HuH-7.5 (cell line): ENCODE measurements around the gene OTUB2.

Experiments used
- DNase-seq: peaks from one replicate; pipeline ENCODE4 v3.0.0; 2011; ENCODE audit warnings: low spot score

The OTUB2 gene

DNA sequence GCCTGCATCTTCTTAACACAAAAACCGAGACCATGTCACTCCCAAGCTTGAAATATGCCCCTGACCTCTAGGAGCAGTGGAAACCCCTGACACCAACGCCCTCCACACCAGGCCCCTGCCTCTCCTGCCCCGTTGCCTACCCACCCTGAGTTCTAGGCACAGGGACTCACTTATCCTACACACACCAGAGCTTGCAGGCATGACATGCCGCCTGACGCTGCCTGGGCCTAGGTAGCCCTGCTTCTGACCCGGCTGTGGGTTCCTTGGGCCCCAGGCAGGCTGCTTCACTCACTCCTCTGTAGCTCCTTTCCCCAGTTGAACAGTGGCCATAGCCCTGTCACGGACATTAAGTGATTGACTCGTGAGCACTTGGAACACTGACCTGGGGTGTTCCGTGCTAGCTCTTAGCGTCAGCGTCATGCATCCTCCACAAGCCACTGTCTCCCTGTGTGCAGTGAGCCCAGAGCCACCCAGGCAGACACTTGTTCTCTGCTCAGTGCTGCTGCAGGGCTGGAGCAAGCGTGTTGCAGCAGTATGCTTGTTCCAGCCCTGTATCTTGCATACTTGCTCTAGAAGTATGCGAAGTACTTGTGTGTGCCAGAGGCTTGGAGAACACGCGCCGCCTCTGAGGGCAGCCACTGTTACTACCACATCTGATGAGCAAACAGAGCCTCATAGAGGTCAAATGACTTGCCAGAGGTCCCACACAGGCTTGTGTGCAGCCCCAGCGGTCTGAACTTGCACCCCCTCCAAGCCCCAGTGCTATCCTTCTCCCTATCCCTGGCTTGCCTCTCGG lies 15.6 kb downstream of the OTUB2 start:
- DNase-seq = no peak

DNA sequence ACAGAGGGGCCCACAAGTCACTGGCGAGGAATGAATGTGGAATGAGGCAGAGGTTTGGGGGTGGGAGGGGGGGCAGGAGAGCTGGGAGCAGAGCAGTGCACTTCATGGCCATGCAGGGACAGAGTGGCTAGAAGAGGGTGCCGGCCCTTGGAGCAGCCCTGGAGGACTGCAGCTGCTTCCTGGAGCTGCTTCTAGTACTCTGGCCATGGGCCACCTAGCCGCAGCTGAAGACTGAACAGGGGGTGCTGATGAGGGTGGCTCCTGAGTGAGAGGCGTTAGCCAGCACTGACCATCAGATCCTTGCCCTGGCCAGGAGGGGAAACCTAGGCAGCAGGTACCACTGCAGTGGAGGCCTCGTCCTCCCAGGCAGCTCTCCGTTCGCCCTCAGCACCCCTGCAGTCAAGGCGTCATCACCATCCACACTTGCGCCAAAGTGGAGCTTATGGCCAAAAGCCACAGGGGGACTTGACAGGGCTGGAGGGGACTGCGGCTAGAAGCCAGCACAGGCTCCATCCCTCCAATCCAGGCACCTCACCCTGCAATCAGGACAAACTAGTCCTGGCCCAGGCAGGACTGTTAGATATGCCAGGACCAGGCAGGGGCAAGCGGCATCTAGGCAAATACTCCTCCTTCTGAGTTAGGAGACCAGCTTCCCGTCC lies 16.4 kb downstream of the OTUB2 start:
- no peak for DNase-seq

DNA sequence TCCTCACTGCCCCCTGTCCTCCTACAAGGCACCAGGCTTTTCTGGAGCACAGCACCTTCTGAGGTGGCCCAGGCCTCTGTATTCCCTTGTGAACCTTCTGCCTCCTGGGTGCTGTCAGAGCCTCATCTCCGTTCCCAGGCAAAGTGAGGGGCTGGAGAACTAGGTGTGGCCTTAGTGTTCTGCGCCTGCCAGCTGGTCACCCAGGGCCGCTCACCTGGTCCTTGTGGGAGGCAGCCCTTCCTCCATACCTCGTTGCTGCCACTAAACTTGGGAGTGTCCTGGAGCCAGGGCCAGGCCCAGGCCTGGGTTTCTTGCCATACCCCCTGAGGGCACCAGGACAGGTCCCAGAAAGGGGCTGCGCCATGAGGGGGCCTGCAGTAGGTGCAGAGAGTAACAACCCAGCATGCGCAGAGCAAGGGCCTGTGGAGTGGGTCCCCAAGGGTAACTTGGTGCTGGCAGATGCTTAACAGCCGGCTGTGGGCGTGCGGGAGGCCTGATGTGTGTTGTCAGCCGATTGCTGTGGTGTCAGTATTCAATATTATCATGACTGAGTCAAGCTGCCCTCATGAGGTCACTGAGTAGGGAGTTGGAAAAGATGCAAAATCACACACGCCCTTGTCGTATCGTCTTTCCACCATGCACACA lies 17.1 kb downstream of the OTUB2 start:
- no peak for DNase-seq

DNA sequence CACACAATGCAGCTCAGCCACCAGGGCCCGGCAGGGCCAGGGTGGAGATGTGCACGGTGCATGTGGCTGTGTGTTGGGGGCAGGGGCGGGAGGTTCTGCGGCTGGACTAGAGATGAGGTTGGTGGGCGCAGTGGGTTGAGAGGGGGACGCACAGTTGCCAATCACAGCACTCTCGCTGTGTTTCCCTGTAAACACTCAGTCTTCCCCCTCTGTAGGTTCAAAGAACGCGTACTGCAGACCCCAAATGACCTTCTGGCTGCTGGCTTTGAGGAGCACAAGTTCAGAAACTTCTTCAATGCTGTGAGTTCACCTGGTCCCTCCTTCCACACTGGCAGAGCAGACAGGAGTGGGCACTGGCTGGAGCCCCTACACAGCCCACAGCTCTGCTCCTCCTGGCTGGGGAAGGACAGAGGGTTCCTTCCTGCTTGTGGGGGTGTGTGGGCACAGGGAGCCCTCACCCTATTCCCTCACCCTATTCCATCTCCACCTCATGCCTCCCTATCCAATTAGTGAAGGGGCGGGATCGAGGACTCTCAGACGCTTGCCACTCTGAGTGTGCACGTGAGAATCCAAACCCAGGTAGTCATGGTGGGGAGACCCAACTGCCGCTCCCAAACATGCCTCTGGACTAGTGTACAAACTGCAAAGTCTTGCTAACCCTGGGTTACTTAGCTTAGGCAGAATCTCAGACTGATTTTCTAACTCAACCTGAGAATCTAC lies 17.8 kb downstream of the OTUB2 start:
- DNase-seq = no peak

DNA sequence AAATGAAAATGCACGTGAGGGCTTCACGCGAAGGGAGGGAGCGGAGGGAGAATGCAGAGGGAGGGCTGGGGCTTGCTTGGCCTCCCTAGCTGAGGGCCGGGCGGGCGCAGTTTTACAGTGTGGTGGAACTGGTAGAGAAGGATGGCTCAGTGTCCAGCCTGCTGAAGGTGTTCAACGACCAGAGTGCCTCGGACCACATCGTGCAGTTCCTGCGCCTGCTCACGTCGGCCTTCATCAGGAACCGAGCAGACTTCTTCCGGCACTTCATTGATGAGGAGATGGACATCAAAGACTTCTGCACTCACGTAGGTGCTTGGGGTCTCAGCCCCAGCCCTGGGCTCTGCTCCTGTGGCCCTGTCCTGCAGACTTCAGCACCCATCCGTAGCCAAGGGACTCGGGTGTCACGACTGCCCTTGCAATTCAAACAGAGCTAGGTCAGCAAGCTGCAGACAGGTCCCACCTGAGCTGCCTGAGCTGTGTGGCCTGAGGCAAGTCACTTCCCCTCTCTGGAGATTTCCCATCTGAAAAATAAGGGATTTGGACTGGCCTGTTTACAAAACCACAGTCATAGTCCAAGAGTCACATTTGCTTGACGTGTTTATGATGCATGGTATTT lies 18.4 kb downstream of the OTUB2 start:
- no peak for DNase-seq

DNA sequence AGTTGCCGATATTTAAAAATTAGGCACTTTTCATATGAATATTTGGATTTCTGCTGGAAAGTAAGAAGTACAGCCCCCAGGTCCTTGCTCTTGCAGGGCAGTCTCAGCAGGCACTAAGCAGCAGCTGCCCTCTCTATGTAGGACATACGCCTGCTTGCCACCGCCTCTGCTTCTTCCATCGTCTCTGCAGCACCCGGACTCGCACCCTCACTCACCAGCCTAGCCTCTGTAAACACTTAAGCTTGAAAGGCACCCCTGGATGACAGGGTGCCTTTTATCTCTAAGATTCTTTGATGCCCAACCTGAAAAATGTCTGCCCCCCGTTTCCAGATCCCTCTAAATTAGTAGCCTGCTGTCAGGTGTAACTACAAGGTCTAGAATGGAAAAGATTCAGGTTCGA lies 19.0 kb downstream of the OTUB2 start:
- no peak for DNase-seq

DNA sequence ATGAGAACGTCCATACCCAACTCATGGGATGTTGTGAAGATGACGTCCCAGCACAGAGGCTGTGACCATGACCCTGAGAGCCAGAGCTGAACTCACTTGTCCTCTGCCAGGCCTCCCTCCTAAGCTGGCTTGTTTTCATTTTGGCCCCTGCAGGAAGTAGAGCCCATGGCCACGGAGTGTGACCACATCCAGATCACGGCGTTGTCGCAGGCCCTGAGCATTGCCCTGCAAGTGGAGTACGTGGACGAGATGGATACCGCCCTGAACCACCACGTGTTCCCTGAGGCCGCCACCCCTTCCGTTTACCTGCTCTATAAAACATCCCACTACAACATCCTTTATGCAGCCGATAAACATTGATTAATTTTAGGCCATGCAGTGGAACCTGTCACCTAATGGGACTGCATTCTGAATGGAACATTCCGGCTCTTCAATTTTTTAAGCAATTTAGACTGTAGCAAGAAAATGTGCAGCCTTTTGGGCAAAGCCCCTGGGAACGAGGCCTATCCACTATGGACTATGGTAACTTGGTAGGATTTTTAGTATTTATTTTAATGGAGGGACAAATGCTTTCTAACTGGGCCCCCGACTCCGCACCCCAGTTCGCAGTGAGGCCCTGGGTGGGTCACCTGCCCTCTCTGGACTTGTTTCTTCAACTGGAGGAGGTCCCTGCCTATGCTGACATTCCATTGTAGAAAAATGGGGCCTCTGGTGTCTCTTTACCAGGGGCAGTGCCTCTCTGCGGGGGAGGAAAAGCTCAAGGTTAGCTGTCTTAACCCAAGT lies 19.6 kb downstream of the OTUB2 start:
- DNase-seq = no peak

DNA sequence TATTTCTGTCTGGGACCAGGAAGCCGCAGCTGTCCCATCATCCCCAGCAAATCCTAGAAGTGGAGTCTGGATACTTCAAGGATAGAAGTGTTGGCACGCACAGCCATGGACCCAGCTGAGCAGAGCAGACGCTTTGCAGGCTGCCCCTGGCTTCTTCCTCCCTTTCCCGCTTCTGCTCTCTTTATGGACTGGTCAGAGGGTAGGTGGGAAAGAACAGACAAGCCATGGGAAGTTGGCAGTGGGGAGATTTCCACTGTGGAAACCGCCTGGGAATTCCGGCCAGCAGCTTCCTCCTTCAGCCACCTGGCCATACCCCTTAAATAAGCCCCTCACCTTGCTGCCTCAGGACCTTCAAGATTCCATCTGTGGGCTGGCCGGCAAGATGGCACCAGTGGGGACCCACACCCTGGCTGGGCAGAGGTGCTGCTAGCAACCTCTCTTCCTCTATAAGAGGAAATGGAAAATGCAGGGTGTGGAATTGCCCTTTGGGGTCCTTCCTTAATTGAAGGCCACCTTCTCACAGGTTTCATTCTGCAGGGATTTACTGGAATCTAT lies 20.6 kb downstream of the OTUB2 start:
- no peak for DNase-seq

DNA sequence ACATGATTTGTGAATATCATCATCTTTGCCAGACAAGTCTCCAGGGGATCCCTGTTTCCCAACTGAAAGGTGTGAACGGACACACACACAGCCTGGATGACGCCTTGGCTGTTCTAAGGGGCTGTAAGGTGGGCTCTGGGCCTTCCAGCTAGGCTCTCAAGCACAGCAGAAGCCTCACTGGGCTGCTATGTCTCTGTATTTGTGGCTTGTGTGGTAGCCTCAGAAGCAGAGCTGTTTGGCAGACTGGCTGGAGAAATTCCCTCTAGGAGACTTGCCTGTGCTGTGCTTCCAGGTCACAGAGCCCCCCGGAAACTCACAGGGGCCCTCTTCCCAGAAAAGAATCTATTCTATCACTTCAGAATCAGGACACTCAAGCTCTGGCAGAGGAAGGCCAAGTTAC lies 21.4 kb downstream of the OTUB2 start:
- no peak for DNase-seq

DNA sequence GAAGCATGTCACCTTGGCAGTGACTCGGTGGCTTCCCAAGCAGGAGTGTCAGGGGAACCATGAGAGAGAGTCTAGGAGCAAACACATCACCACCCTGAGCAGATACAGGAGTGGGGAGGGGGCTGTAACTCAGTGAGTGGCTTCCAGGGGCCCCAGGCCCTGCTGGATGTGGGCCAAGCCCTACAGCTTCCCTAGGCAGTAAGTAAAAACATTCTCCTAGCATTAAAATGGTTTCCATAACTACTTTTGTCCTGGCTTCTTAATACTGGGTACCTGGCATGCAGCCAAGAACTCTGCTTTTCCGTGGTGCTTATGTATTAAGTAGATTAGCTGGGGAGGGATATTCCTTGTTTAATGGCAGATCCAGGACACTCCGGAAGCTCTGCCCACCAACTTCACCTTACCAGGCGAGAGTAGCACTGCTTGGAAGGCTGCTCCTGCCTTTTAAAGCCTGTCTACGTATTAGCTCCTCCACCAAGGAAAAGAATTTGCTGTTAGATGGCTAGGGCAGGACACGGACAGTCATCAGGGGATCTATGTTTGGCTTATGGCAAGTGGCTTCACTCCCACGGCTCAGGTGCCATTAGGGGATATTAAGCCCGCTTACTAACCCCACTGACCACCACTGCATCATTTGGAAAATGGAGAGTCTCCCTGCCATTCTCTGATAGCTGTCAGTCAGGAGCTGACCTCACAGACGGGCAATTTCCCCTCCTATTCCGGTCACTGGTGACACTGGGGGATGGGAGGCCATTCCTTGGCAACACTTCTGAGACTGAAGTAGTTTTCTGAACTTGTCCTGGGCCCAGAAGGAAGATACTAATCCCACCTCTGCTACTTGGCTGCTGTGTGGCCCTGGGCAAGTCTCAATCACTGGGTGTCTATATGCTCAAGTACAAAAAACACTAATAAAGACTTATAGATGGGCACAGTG lies 22.8 kb downstream of the OTUB2 start:
- no peak for DNase-seq

DNA sequence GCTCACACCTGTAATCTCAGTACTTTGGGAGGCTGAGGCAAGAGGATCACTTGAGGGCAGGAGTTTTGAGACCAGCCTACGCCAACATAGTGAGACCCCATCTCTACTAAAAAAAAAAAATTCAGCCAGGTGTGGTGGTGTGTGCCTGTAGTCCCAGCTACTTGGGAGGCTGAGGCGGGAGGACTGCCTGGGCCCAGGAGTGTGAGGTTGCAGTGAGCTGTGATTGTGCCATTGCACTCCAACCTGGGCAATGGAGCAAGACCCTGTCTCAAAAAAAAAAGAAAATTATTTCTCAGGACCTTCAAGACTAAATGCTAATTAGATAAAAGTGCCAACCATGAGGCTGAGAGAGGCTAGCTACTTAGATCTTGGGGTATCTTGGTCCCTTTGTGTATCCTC lies 23.5 kb downstream of the OTUB2 start:
- DNase-seq = no peak

DNA sequence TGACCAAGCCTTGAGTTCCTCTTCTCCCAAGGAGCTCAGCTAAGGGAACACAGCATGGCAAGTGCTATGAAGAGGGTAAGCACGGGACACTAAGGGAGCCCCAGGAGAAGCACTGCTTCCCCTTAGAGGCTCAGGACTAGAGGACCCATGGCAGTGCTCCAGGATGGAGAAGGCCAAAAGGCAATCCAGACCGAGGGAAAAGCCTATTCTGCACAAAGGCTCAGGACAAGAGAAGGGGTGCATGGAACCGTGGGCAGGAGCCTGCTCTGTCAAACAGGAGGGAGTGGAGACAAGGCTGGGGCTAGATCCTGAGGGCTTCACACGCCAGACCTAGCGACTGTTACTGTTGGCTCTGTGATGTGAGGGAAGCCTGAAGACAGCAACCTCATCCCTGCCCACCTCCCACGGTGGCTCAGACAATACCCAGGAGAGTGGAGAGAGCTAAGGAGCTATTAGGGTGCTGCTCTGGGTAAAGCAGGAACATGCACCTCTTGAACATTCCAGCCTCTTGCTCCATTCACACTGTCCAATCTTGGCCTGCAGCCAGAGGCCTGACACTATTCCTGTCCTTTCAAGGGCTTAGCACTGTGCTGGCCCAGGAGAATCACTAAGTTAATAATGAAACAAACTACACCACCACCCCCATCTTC lies 24.2 kb downstream of the OTUB2 start:
- no peak for DNase-seq

DNA sequence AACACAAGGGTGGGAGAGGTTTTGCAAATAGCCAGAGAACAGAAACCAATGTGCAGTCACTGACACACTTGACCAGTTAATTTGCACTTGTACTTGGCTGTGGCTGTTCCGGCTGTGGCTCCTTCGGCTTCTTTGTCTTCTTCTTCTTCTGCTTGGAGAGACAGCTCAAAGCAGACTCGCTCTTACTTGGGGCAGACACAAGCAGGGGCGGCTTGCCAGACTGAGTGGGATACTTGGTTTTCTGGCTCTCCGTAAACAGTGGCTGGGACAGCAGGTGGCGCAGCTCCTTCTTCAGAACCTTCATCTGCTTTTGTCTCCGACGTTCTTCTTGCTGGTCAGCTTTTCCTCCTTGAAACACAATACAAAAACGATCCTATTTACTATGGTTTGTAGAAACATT lies 25.0 kb downstream of the OTUB2 start:
- no peak for DNase-seq

DNA sequence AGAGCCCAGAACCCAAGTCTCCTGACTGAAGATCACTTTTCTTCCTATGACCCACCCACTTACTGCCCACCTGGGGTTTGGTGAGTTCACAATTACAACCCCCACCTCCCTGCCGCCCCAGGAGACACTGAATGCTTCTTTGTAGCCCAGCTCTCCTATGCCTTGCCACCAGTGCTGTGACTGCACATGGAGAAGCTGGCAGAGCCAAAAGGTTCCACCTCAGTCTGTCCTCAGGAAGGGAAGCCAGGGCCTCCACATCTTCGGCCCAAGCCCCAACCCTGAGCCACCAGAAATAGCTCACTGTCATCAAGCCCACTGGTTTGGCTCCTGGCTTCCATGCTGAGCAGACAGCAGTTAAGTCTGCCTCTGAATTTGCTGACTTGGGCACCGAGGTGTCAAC lies 25.6 kb downstream of the OTUB2 start:
- no peak for DNase-seq

DNA sequence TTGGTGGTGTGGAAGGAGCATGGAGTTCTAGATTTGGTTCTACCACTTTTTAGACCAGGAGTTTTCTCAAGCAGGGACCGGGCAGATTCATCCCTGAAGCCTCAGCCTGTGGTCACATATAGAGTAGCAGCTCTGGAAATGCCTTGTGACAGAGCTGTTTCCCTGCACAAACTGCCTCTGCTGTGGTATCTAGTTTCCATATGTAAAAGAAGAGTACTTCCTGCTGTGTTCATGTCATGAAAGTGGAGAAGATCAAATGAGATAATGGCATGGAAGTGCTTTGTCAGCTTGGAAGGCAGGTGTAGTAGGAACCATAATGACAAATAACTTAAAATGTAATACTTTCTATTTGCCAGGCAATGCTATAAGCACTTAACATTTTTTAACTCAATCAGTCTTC lies 26.1 kb downstream of the OTUB2 start:
- no peak for DNase-seq

DNA sequence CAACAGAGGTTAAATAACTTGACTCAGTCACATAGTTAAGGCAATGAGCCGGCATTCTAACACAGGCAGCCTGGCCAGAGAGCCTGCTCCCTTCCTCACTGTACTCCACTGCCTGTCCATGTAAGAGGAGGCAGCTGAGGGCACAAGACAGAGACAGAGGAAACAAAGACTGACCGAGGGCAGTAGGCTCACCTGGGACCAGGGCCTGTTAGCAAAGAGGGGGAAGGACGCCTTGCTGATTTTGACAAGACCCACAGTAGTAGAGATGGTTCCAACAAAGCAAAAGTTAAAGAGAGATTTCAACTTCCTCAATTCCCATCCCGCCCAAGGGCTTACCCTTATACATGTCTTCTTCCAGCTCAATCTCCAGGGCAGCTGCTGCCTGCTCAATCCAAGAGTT lies 26.5 kb downstream of the OTUB2 start:
- no peak for DNase-seq

DNA sequence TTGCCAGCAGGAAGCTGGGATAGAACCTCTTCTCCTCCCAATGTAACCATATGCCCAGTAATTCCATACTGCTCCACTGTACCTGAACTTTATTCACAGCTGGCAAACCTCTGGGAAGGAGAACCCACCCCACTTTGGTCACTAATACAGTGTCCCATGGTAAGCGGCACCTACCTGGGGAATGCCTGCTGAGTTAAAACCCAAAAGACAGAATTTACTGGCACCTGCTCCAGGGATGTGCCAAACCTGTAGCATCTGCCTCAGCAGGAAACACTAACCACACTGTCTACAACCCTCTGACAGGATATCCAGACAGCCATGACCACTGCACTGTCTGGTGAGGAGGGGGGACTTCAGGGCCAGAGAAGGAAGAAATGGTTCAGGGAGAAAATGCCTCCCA lies 28.3 kb downstream of the OTUB2 start:
- DNase-seq = no peak

DNA sequence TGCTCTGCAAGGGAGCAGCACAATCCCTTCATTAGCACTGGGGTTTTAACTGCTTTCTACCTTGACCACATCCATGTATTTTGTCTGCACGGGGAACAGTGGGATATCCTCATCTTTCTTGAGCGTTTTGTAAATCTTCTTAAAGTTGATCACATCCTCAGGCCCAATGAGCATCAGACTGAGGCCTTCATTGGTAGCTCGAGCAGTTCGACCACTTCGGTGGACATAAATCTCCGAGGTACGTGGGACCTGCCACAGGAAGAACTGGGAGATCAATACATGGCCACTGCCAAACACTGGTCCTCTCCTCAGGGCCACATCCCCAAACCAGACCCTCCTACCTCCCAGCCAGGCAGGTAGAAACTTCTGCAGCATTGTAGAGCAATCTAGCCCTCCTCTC lies 28.8 kb downstream of the OTUB2 start:
- no peak for DNase-seq

DNA sequence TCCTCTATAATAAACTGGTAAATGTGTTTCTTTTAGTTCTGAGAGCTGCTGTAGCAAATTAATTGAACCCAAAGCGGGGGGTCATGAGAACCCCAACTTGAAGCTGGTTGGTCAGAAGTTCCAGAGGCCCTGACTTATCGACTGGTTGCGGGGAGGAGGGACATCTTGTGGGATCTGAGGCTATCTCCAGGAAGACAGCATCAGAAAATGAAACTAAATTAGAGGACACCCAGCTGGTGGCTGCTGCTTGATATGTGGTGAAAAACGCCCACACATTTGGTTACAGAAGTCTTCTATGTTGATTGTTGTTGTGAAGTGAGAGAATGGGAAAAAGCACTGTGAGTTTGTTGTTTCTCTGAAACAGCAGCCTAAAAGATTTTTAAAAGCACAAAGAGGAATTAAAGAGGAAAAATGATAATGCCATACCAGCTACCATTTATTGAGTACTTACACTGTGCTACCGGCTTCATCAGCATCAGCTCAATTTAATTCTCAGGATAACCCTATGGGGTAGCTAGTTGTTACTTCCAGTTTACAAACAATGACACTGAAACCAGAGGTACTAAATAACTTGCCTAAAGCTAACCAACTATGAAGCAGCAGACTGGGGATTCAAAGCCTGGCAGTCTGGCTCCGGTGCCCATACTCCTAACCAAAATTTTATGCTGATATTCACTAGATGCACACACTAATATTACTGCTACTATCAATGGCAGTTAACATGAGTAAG lies 30.6 kb downstream of the OTUB2 start:
- no peak for DNase-seq
